ENCODE data around the gene KLF7. TPM values are rescaled to one million over a fixed set of nuclear protein-coding genes. Genes with fewer than 3 reads are reported as not detected.

The KLF7 gene
- total and polyA plus RNA-seq, 2 experiments from 2014 or later: 6.3 to 7.9 TPM

- Histone ChIP-seq H3K4me2 (no peak overlapping the region), H3K9me3 (ENCODE audit: low read depth) (no peaks in the 10 kb centered on the region), H3K9me2 (replicated peaks; ENCODE audit: insufficient read depth) (no peaks in the 10 kb centered on the region), H3K27ac (no peak overlapping the region), H2AFZ (no peak overlapping the region), H3K36me3 (replicated peaks; ENCODE audit: insufficient read depth, low read depth) (no peaks in the 10 kb centered on the region), H3K79me2 (peaks cover 2% of the 10 kb centered on the region), H3K4me3 (no peak overlapping the region), H3K4me1 (ENCODE audit: insufficient read depth) (peaks cover 4% of the 10 kb centered on the region), H3K27me3 (no peaks in the 10 kb centered on the region), H4K20me1 (ENCODE audit: insufficient read depth, poor library complexity, severe bottlenecking) (no peaks in the 10 kb centered on the region)
- TF ChIP-seq CTCF (IDR thresholded peaks at IDR 0.05; ENCODE audit: poor library complexity) (no peak), EZH2phosphoT487 (IDR thresholded peaks at IDR 0.05; ENCODE audit: low read depth, severe bottlenecking, unreplicated experiment) (no peak), EZH2 (IDR thresholded peaks at IDR 0.05; ENCODE audit: borderline replicate concordance) (no peak)
- WGBS (ENCODE audit: low lambda C conversion rate, missing lambda C conversion rate): 82% methylated on average over 6 of the region's 6 CpGs
- DNase-seq (ENCODE audit: low spot score): no peak
Observed at GRCh38 chr2:207095963-207096362, 69.8 kb downstream of the KLF7 start.

- peaks cover 4% of the 10 kb centered on the region for H3K4me1 ChIP-seq (ENCODE audit: insufficient read depth)
- H3K9me2 ChIP-seq (replicated peaks; ENCODE audit: insufficient read depth): no peaks in the 10 kb centered on the region
- peaks cover 6% of the 10 kb centered on the region for H3K79me2 ChIP-seq
- WGBS (ENCODE audit: low lambda C conversion rate, missing lambda C conversion rate): 82% methylated on average over 6 of the region's 6 CpGs
- TF ChIP-seq CTCF (IDR thresholded peaks at IDR 0.05; ENCODE audit: poor library complexity) (no peak), EZH2phosphoT487 (IDR thresholded peaks at IDR 0.05; ENCODE audit: low read depth, severe bottlenecking, unreplicated experiment) (no peak), EZH2 (IDR thresholded peaks at IDR 0.05; ENCODE audit: borderline replicate concordance) (no peak)
- H3K27ac ChIP-seq: no peak overlapping the region
- H3K9me3 ChIP-seq (ENCODE audit: low read depth): no peaks in the 10 kb centered on the region
- H3K4me2 ChIP-seq: no peak overlapping the region
- no peak overlapping the region for H2AFZ ChIP-seq
- H3K27me3 ChIP-seq: no peaks in the 10 kb centered on the region
- no peak overlapping the region for H3K4me3 ChIP-seq
- H4K20me1 ChIP-seq (ENCODE audit: insufficient read depth, poor library complexity, severe bottlenecking): no peaks in the 10 kb centered on the region
- no peaks in the 10 kb centered on the region for H3K36me3 ChIP-seq (replicated peaks; ENCODE audit: insufficient read depth, low read depth)
- DNase-seq (ENCODE audit: low spot score): no peak
Observed at GRCh38 chr2:207093234-207093633, 72.5 kb downstream of the KLF7 start.

GRCh38 chr2:207092818-207093217 is 72.9 kb downstream of the KLF7 start:
- Histone ChIP-seq H3K4me2 (no peak overlapping the region), H4K20me1 (ENCODE audit: insufficient read depth, poor library complexity, severe bottlenecking) (no peaks in the 10 kb centered on the region), H3K79me2 (peaks cover 6% of the 10 kb centered on the region), H3K4me3 (no peak overlapping the region), H3K4me1 (ENCODE audit: insufficient read depth) (peaks cover 4% of the 10 kb centered on the region), H3K27ac (no peak overlapping the region), H3K27me3 (no peaks in the 10 kb centered on the region), H3K9me2 (replicated peaks; ENCODE audit: insufficient read depth) (no peaks in the 10 kb centered on the region), H3K36me3 (replicated peaks; ENCODE audit: insufficient read depth, low read depth) (no peaks in the 10 kb centered on the region), H2AFZ (no peak overlapping the region), H3K9me3 (ENCODE audit: low read depth) (no peaks in the 10 kb centered on the region)
- TF ChIP-seq CTCF (IDR thresholded peaks at IDR 0.05; ENCODE audit: poor library complexity): no peak
- TF ChIP-seq EZH2 (IDR thresholded peaks at IDR 0.05; ENCODE audit: borderline replicate concordance): no peak
- TF ChIP-seq EZH2phosphoT487 (IDR thresholded peaks at IDR 0.05; ENCODE audit: low read depth, severe bottlenecking, unreplicated experiment): no peak
- DNase-seq (ENCODE audit: low spot score): no peak

- TF ChIP-seq CTCF (IDR thresholded peaks at IDR 0.05; ENCODE audit: poor library complexity) (no peak), EZH2 (IDR thresholded peaks at IDR 0.05; ENCODE audit: borderline replicate concordance) (no peak), EZH2phosphoT487 (IDR thresholded peaks at IDR 0.05; ENCODE audit: low read depth, severe bottlenecking, unreplicated experiment) (no peak)
- Histone ChIP-seq H2AFZ (no peak overlapping the region), H3K4me1 (ENCODE audit: insufficient read depth) (peaks cover 4% of the 10 kb centered on the region), H3K4me3 (no peak overlapping the region), H3K4me2 (no peak overlapping the region), H3K36me3 (replicated peaks; ENCODE audit: insufficient read depth, low read depth) (no peaks in the 10 kb centered on the region), H3K9me2 (replicated peaks; ENCODE audit: insufficient read depth) (no peaks in the 10 kb centered on the region), H3K27ac (no peak overlapping the region), H3K79me2 (peaks cover 6% of the 10 kb centered on the region), H4K20me1 (ENCODE audit: insufficient read depth, poor library complexity, severe bottlenecking) (no peaks in the 10 kb centered on the region), H3K27me3 (no peaks in the 10 kb centered on the region), H3K9me3 (ENCODE audit: low read depth) (no peaks in the 10 kb centered on the region)
- no peak for DNase-seq (ENCODE audit: low spot score)
- WGBS (ENCODE audit: low lambda C conversion rate, missing lambda C conversion rate): 100% methylated on average over 2 of the region's 2 CpGs
Observed at GRCh38 chr2:207091928-207092327, 73.8 kb downstream of the KLF7 start.
